Pons (tissue), 1 donor: ENCODE results near the gene CARS2.
A peak's percentile ranks its signal among the peaks of the same experiment; 100 is the strongest.
"Not testable (repeated sequence)": the region's sequence is repeated elsewhere in the genome, so short reads cannot be mapped to it uniquely, and the experiment has no call there.

ENCODE experiments used
- DNase-seq: peaks from one replicate; pipeline ENCODE4 v3.0.0-alpha.2; 2016; ENCODE audit warnings: low spot score

CARS2 gene

GRCh38 chr13:110706570-110707372, 855 bp upstream of the CARS2 start:
- DNase-seq: no peak

GRCh38 chr13:110705356-110705825, 525 bp downstream of the CARS2 start:
- no peak for DNase-seq

- no peak for DNase-seq
These were observed 3.1 kb downstream of the CARS2 start for GRCh38 chr13:110702591-110703526.

- no peak for DNase-seq
These were observed 3.8 kb downstream of the CARS2 start for GRCh38 chr13:110702089-110702488.

- DNase-seq: not testable (repeated sequence)
These were observed 4.9 kb downstream of the CARS2 start for GRCh38 chr13:110701061-110701460.

GRCh38 chr13:110700641-110701040, 5.3 kb downstream of the CARS2 start:
- no peak for DNase-seq

- no peak for DNase-seq
These were observed 5.7 kb downstream of the CARS2 start for GRCh38 chr13:110700186-110700585.

- DNase-seq: no peak
These were observed 6.5 kb downstream of the CARS2 start for GRCh38 chr13:110699148-110700145.

GRCh38 chr13:110698689-110699088, 7.2 kb downstream of the CARS2 start:
- no peak for DNase-seq

GRCh38 chr13:110697842-110698241, 8.1 kb downstream of the CARS2 start:
- no peak for DNase-seq

GRCh38 chr13:110696776-110697175, 9.1 kb downstream of the CARS2 start:
- DNase-seq: no peak

- not testable (repeated sequence) for DNase-seq
These were observed 10.1 kb downstream of the CARS2 start for GRCh38 chr13:110695774-110696173.

- no peak for DNase-seq
These were observed 15.4 kb downstream of the CARS2 start for GRCh38 chr13:110690516-110690915.

- no peak for DNase-seq
These were observed 16.2 kb downstream of the CARS2 start for GRCh38 chr13:110689711-110690110.

GRCh38 chr13:110689041-110689440, 16.9 kb downstream of the CARS2 start:
- no peak for DNase-seq

- no peak for DNase-seq
These were observed 18.2 kb downstream of the CARS2 start for GRCh38 chr13:110687736-110688135.

- no peak for DNase-seq
These were observed 20.5 kb downstream of the CARS2 start for GRCh38 chr13:110685305-110686020.

- no peak for DNase-seq
These were observed 21.4 kb downstream of the CARS2 start for GRCh38 chr13:110684388-110685056.

GRCh38 chr13:110683921-110684320, 22.0 kb downstream of the CARS2 start:
- DNase-seq: no peak

- peak; percentile 44 for DNase-seq
These were observed 22.6 kb downstream of the CARS2 start for GRCh38 chr13:110683203-110683883.
